HepG2 (cell line): Measurements from ENCODE around the gene PPP1R18. TPM values are rescaled to one million over a fixed set of nuclear protein-coding genes. Genes with fewer than 3 reads are reported as not detected.

ENCODE experiments used
- HNRNPK ChIP-seq: fragments of 200-400 bp; formaldehyde crosslinking; IDR thresholded peaks from 2 replicates; pipeline ENCODE4 v1.6.1; 2018; ENCODE audit warnings: low read length, low read depth, moderate library complexity, mild to moderate bottlenecking; ENCODE audit not compliant: poor library complexity, severe bottlenecking
- MED13 ChIP-seq: sonication (generic); formaldehyde crosslinking; IDR thresholded peaks from 2 replicates; pipeline ENCODE4 v1.5.0; 2020; ENCODE audit warnings: missing genetic modification reagents
- NFKB2 ChIP-seq: sonication (generic); formaldehyde crosslinking; IDR thresholded peaks from 2 replicates; pipeline ENCODE4 v1.4.0; 2020; ENCODE audit warnings: missing genetic modification reagents, borderline replicate concordance
- PLRG1 ChIP-seq: fragments of 450-650 bp; conservative IDR thresholded peaks from 2 replicates; pipeline ENCODE4 v1.6.1; 2016
- SOX5 ChIP-seq: IDR thresholded peaks from 2 replicates; pipeline ENCODE4 v1.6.1; 2016; ENCODE audit warnings: borderline replicate concordance
- TEAD3 ChIP-seq: optimal IDR thresholded peaks from 2 replicates; pipeline ENCODE3; 2016; ENCODE audit warnings: borderline replicate concordance
- TGIF2 ChIP-seq: IDR thresholded peaks from 2 replicates; pipeline ENCODE4 v1.6.1; 2016; ENCODE audit warnings: control low read depth, missing compliant biosample characterization
- YY1 ChIP-seq: IDR thresholded peaks from 2 replicates; pipeline ENCODE4 v1.6.1; 2011; ENCODE audit warnings: low read length, low read depth, moderate library complexity, mild to moderate bottlenecking; ENCODE audit not compliant: insufficient read depth, insufficient replicate concordance
- ZKSCAN5 ChIP-seq: sonication (generic); formaldehyde crosslinking; IDR thresholded peaks from 2 replicates; pipeline ENCODE4 v1.5.1; 2020; ENCODE audit warnings: mild to moderate bottlenecking, missing genetic modification reagents
- ZNF543 ChIP-seq: sonication (generic); formaldehyde crosslinking; IDR thresholded peaks from 2 replicates; pipeline ENCODE4 v1.4.0; 2020; ENCODE audit warnings: mild to moderate bottlenecking, missing genetic modification reagents
- ZNF672 ChIP-seq: sonication (generic); formaldehyde crosslinking; IDR thresholded peaks from 2 replicates; pipeline ENCODE4 v1.8.1; 2022; ENCODE audit warnings: missing genetic modification reagents
- polyA plus RNA-seq, 8 experiments: library from polyadenylated mRNA; depleted of rRNA in 3 of 8; stranded (reverse) in 7 of 8; unstranded in 1 of 8; fragments of >200 nt; fragmentation: Illumina TruSeq in 4 of 8; extraction: Trizol in 4 of 8; gene quantifications; 2 replicates each; pipeline versions ENCODE4 v1.2.1 to v1.2.3, GENCODE V29; 2011 to 2016; ENCODE audit warnings: low read depth in 4 of 8, missing spikeins in 1 of 8, mixed read lengths in 1 of 8; ENCODE audit not compliant: insufficient read depth in 1 of 8
- total RNA-seq, 5 experiments: library from RNA; depleted of rRNA; stranded (reverse); fragments of >200 nt; fragmentation: Illumina TruSeq; extraction: Trizol; gene quantifications; 2 replicates each; pipeline ENCODE4 v1.2.3, GENCODE V29; 2016; ENCODE audit warnings: low read depth in 1 of 5
- TF ChIP-seq, protein P1 (sequence below): sonication (generic); formaldehyde crosslinking; IDR thresholded peaks from 2 replicates; pipeline ENCODE4 v1.5.1; 2020; ENCODE audit warnings: missing genetic modification reagents, mild to moderate bottlenecking, borderline replicate concordance
- TF ChIP-seq, protein P2 (sequence below): sonication (generic); formaldehyde crosslinking; IDR thresholded peaks from 2 replicates; pipeline ENCODE4 v1.5.0; 2020; ENCODE audit warnings: missing genetic modification reagents, mild to moderate bottlenecking, borderline replicate concordance
- TF ChIP-seq, protein P3 (sequence below): sonication (generic); formaldehyde crosslinking; IDR thresholded peaks from 2 replicates; pipeline ENCODE4 v1.4.0; 2020; ENCODE audit warnings: missing genetic modification reagents
- TF ChIP-seq, protein P4 (sequence below): sonication (generic); formaldehyde crosslinking; IDR thresholded peaks from 2 replicates; pipeline ENCODE4 v1.9.0; 2021; ENCODE audit warnings: mild to moderate bottlenecking, missing genetic modification reagents

Gene PPP1R18
- total and polyA plus RNA-seq, 2 of the 13 experiments (the other 11 are each of a cell fraction or from before 2014, with no cell fraction given) = 4.9 to 9.2 TPM

DNA sequence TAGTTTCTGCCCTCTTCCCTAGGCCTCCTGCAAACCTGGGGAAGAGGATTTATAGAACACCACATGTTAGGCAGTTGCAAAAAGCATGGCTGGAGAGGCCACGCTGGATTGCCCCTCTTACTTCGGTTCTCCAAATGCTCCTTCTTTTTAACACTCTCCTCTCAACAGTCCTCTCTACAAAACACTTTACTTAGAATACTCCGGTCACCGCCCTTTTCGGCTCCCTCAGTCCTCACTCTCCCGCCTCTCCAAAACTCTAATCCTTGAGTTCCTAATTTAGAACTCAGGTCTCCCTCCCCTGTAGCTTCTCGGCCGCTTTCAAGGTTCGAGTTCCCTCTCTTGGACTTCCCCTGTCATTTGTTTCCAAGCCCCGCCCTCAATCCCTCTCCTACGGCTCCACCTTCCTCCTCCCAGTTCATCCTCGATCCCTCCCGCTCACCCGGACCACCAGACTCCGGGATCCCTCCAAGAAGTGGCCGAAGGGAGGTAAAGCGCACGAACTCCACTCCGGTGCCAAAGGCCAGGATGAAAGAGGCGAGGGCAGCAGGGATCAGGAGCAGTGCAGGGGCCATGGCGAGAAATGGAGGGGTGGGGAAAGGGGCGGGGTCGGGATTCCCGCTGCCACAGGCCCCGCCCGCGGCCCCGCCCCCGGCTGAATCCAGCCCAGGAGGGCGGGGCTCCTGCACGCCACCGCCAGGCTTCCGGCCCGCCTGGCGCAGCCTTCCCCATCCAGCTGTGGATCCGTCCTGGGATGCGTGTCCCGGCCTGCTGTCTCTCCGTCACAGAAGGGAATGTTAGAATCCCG lies 4.2 kb upstream of the PPP1R18 start, which contains the start of gene NRM (continued):
- TF ChIP-seq HNRNPK (peak; percentile 89), ZKSCAN5 (CRISPR knock-in tag) (no peak; the same call in 1 of the 2 replicates), ZNF672 (CRISPR knock-in tag) (no peak), PLRG1 (no peak), YY1 (peak; percentile 70), NFKB2 (peak; percentile 71; the same call in 1 of the 2 replicates), SOX5 (CRISPR knock-in tag) (peak; percentile 12; the same call in 1 of the 2 replicates), MED13 (CRISPR knock-in tag) (peak; percentile 73; the same call in 1 of the 2 replicates), TGIF2 (peak; percentile 81), TEAD3 (peak; percentile 58), ZNF543 (CRISPR knock-in tag) (no peak)
- TF ChIP-seq, protein P1, sequence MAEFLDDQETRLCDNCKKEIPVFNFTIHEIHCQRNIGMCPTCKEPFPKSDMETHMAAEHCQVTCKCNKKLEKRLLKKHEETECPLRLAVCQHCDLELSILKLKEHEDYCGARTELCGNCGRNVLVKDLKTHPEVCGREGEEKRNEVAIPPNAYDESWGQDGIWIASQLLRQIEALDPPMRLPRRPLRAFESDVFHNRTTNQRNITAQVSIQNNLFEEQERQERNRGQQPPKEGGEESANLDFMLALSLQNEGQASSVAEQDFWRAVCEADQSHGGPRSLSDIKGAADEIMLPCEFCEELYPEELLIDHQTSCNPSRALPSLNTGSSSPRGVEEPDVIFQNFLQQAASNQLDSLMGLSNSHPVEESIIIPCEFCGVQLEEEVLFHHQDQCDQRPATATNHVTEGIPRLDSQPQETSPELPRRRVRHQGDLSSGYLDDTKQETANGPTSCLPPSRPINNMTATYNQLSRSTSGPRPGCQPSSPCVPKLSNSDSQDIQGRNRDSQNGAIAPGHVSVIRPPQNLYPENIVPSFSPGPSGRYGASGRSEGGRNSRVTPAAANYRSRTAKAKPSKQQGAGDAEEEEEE (CRISPR knock-in tag) = no peak
- TF ChIP-seq, protein P2, sequence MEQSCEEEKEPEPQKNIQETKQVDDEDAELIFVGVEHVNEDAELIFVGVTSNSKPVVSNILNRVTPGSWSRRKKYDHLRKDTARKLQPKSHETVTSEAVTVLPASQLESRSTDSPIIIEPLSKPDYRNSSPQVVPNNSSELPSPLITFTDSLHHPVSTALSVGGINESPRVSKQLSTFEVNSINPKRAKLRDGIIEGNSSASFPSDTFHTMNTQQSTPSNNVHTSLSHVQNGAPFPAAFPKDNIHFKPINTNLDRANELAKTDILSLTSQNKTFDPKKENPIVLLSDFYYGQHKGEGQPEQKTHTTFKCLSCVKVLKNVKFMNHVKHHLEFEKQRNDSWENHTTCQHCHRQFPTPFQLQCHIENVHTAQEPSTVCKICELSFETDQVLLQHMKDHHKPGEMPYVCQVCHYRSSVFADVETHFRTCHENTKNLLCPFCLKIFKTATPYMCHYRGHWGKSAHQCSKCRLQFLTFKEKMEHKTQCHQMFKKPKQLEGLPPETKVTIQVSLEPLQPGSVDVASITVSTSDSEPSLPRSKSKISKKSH (CRISPR knock-in tag) = no peak; the same call in 1 of the 2 replicates
- TF ChIP-seq, protein P3, sequence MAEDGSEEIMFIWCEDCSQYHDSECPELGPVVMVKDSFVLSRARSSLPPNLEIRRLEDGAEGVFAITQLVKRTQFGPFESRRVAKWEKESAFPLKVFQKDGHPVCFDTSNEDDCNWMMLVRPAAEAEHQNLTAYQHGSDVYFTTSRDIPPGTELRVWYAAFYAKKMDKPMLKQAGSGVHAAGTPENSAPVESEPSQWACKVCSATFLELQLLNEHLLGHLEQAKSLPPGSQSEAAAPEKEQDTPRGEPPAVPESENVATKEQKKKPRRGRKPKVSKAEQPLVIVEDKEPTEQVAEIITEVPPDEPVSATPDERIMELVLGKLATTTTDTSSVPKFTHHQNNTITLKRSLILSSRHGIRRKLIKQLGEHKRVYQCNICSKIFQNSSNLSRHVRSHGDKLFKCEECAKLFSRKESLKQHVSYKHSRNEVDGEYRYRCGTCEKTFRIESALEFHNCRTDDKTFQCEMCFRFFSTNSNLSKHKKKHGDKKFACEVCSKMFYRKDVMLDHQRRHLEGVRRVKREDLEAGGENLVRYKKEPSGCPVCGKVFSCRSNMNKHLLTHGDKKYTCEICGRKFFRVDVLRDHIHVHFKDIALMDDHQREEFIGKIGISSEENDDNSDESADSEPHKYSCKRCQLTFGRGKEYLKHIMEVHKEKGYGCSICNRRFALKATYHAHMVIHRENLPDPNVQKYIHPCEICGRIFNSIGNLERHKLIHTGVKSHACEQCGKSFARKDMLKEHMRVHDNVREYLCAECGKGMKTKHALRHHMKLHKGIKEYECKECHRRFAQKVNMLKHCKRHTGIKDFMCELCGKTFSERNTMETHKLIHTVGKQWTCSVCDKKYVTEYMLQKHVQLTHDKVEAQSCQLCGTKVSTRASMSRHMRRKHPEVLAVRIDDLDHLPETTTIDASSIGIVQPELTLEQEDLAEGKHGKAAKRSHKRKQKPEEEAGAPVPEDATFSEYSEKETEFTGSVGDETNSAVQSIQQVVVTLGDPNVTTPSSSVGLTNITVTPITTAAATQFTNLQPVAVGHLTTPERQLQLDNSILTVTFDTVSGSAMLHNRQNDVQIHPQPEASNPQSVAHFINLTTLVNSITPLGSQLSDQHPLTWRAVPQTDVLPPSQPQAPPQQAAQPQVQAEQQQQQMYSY (CRISPR knock-in tag) = 0 out of 2 replicates have a peak, but pooled peaks have one; percentile 60
- TF ChIP-seq, protein P4, sequence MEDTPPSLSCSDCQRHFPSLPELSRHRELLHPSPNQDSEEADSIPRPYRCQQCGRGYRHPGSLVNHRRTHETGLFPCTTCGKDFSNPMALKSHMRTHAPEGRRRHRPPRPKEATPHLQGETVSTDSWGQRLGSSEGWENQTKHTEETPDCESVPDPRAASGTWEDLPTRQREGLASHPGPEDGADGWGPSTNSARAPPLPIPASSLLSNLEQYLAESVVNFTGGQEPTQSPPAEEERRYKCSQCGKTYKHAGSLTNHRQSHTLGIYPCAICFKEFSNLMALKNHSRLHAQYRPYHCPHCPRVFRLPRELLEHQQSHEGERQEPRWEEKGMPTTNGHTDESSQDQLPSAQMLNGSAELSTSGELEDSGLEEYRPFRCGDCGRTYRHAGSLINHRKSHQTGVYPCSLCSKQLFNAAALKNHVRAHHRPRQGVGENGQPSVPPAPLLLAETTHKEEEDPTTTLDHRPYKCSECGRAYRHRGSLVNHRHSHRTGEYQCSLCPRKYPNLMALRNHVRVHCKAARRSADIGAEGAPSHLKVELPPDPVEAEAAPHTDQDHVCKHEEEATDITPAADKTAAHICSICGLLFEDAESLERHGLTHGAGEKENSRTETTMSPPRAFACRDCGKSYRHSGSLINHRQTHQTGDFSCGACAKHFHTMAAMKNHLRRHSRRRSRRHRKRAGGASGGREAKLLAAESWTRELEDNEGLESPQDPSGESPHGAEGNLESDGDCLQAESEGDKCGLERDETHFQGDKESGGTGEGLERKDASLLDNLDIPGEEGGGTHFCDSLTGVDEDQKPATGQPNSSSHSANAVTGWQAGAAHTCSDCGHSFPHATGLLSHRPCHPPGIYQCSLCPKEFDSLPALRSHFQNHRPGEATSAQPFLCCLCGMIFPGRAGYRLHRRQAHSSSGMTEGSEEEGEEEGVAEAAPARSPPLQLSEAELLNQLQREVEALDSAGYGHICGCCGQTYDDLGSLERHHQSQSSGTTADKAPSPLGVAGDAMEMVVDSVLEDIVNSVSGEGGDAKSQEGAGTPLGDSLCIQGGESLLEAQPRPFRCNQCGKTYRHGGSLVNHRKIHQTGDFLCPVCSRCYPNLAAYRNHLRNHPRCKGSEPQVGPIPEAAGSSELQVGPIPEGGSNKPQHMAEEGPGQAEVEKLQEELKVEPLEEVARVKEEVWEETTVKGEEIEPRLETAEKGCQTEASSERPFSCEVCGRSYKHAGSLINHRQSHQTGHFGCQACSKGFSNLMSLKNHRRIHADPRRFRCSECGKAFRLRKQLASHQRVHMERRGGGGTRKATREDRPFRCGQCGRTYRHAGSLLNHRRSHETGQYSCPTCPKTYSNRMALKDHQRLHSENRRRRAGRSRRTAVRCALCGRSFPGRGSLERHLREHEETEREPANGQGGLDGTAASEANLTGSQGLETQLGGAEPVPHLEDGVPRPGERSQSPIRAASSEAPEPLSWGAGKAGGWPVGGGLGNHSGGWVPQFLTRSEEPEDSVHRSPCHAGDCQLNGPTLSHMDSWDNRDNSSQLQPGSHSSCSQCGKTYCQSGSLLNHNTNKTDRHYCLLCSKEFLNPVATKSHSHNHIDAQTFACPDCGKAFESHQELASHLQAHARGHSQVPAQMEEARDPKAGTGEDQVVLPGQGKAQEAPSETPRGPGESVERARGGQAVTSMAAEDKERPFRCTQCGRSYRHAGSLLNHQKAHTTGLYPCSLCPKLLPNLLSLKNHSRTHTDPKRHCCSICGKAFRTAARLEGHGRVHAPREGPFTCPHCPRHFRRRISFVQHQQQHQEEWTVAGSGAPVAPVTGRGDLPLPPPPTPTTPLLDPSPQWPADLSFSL (CRISPR knock-in tag) = no peak
